ENCODE results near the gene ZBBX.

Gene ZBBX

GRCh38 chr3:167382155-167382554 lies 2.1 kb upstream of the ZBBX start:
- H3K4me3 ChIP-seq (ENCODE audit: low read depth, low read length): no peak overlapping the region
- DNase-seq (ENCODE audit: low read depth): no peak
- TF ChIP-seq CTCF (IDR thresholded peaks at IDR 0.05; ENCODE audit: low read depth, low read length, missing control alignments): no peak

- no peak for DNase-seq (ENCODE audit: low read depth)
- no peak overlapping the region for H3K4me3 ChIP-seq (ENCODE audit: low read depth, low read length)
- TF ChIP-seq CTCF (IDR thresholded peaks at IDR 0.05; ENCODE audit: low read depth, low read length, missing control alignments): no peak
Observed at GRCh38 chr3:167375478-167375877, 4.6 kb downstream of the ZBBX start.

GRCh38 chr3:167372138-167372537 lies 8.0 kb downstream of the ZBBX start:
- no peak for TF ChIP-seq CTCF (IDR thresholded peaks at IDR 0.05; ENCODE audit: low read depth, low read length, missing control alignments)
- DNase-seq (ENCODE audit: low read depth): no peak
- H3K4me3 ChIP-seq (ENCODE audit: low read depth, low read length): no peak overlapping the region

- DNase-seq (ENCODE audit: low read depth): no peak
- no peak for TF ChIP-seq CTCF (IDR thresholded peaks at IDR 0.05; ENCODE audit: low read depth, low read length, missing control alignments)
- no peak overlapping the region for H3K4me3 ChIP-seq (ENCODE audit: low read depth, low read length)
Observed at GRCh38 chr3:167361948-167362347, 18.1 kb downstream of the ZBBX start.

- no peak for TF ChIP-seq CTCF (IDR thresholded peaks at IDR 0.05; ENCODE audit: low read depth, low read length, missing control alignments)
- no peak for DNase-seq (ENCODE audit: low read depth)
- no peak overlapping the region for H3K4me3 ChIP-seq (ENCODE audit: low read depth, low read length)
Observed at GRCh38 chr3:167361306-167361705, 18.8 kb downstream of the ZBBX start.

GRCh38 chr3:167355446-167355845 lies 24.7 kb downstream of the ZBBX start:
- no peak for TF ChIP-seq CTCF (IDR thresholded peaks at IDR 0.05; ENCODE audit: low read depth, low read length, missing control alignments)
- no peak overlapping the region for H3K4me3 ChIP-seq (ENCODE audit: low read depth, low read length)
- no peak for DNase-seq (ENCODE audit: low read depth)

GRCh38 chr3:167354751-167355150 lies 25.3 kb downstream of the ZBBX start:
- DNase-seq (ENCODE audit: low read depth): no peak
- no peak for TF ChIP-seq CTCF (IDR thresholded peaks at IDR 0.05; ENCODE audit: low read depth, low read length, missing control alignments)
- H3K4me3 ChIP-seq (ENCODE audit: low read depth, low read length): no peak overlapping the region
